Measurements from ENCODE around the gene TIMELESS.
A peak's percentile ranks its signal among the peaks of the same experiment; 100 is the strongest.
"Not testable (repeated sequence)": the region's sequence is repeated elsewhere in the genome, so short reads cannot be mapped to it uniquely, and the experiment has no call there.

TIMELESS gene

GRCh38 chr12:56448860-56449621 lies at the start of gene TIMELESS:
Gene TIMELESS (minus strand): TSS chr12:56449426. CDS start chr12:56434170, 15,256 bp downstream.
- ChIA-PET POLR2A (ENCODE audit: low non-redundant PET) (interaction anchor here (0.6 to 1.0 kb wide), 4 partner anchors 12 to 128 kb away, joined by 3 to 6 read pairs (median 5); partner anchors contain the start of gene STAT2), CTCF (interaction anchor here (0.6 kb wide), 1 partner anchor 11 kb away, joined by 3 read pairs; no protein-coding TSS in a partner anchor)
- no peak for TF ChIP-seq CTCF (conservative IDR thresholded peaks at IDR 0.05; ENCODE audit: low read depth)
- peak within 1 kb of the TSS; percentile 97 for H3K27ac ChIP-seq
- DNase-seq (ENCODE audit: low spot score), result peak; percentile 98

GRCh38 chr12:56498126-56498902 lies 49.1 kb upstream of the TIMELESS start:
- CTCF ChIA-PET; POLR2A ChIA-PET (ENCODE audit: low non-redundant PET); DNase-seq (ENCODE audit: low spot score); H3K27ac ChIP-seq: not testable (repeated sequence)

GRCh38 chr12:56496704-56497103 lies 47.5 kb upstream of the TIMELESS start:
- CTCF ChIA-PET; POLR2A ChIA-PET (ENCODE audit: low non-redundant PET); DNase-seq (ENCODE audit: low spot score); H3K27ac ChIP-seq: not testable (repeated sequence)

- POLR2A ChIA-PET (ENCODE audit: low non-redundant PET); H3K27ac ChIP-seq; DNase-seq (ENCODE audit: low spot score); CTCF ChIA-PET: not testable (repeated sequence)
These were observed 45.3 kb upstream of the TIMELESS start for GRCh38 chr12:56494481-56494880.

DNA sequence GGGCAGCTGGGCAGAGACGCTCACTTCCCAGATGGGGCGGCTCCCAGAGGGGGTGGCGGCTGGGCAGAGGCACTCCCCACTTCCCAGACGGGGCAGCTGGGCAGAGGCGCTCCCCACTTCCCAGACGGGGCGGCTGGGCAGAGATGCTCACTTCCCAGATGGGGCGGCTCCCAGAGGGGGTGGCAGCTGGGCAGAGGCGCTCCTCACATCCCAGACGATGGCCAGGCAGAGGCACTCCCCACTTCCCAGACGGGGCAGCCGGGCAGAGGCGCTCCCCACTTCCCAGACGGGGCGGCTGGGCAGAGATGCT lies 44.8 kb upstream of the TIMELESS start:
- DNase-seq (ENCODE audit: low spot score); CTCF ChIA-PET; POLR2A ChIA-PET (ENCODE audit: low non-redundant PET); H3K27ac ChIP-seq: not testable (repeated sequence)

DNA sequence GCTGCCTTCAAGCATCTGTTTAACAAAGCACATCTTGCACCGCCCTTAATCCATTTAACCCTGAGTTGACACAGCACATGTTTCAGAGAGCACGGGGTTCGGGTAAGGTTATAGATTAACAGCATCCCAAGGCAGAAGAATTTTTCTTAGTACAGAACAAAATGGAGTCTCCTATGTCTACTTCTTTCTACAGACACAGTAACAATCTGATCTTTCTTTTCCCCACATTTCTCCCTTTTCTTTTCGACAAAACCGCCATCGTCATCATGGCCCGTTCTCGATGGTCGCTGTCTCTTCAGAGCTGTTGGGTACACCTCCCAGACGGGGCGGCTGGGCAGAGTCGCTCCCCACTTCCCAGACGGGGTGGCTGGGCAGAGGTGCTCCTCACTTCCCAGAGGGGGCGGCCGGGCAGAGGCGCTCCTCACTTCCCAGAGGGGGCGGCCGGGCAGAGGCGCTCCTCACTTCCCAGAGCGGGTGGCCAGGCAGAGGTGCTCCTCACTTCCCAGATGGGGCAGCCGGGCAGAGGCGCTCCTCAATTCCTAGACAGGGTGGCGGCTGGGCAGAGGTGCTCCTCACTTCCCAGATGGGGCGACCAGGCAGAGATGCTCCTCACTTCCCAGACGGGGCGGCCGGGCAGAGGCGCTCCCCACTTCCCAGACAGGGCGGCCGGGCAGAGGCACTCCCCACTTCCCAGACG lies 44.3 kb upstream of the TIMELESS start:
- DNase-seq (ENCODE audit: low spot score); POLR2A ChIA-PET (ENCODE audit: low non-redundant PET); H3K27ac ChIP-seq; CTCF ChIA-PET: not testable (repeated sequence)

- DNase-seq (ENCODE audit: low spot score), result no peak
- POLR2A ChIA-PET (ENCODE audit: low non-redundant PET), result no interaction called here
- CTCF ChIA-PET, result no interaction called here
These were observed 41.1 kb upstream of the TIMELESS start for GRCh38 chr12:56490360-56490759.

DNA sequence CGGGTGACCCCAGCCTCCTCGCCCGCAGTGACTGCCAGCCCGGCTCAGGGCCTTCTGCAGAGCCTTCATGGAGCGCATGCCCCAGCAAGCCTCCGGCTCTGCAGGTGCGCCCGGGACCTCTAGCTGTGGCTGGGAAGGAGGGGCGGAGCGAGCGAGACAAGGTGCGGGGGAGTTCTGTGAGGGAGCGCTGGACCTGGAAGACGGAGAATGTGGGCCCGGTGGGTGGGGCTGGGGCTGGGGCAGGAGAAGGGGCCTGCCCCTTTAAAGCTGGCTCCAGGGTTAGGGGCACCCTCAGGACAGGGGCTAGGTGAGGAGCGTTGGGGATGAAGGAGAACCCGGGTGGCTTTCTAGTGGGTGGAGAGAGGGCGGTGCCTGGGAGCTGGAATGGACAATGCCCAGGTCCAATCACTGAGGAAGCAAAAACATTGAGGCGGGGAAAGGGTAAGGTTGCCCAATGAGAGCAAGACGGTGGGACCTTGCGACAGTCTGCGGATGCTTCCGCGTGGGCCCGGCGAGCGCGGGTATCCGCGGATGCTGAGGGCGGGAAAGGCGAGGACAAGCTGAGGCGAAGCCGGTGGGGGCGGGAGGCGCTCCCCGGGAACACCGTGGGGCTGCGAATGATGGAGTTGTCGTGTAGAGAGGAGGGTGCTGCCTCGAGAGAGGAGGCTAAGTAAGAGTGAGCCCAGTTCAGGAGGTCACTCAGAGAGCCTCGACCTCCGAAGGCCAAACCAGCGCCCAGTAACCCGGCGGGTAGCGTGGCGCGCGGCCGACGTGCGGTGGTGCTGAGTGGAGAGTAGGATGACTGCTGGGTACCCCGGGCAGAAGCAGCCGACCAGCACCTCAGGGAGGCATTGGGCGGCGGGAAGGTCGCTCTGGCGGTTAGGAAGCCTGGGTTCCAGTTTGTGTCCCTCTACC lies 39.1 kb upstream of the TIMELESS start, which contains the start of gene GLS2:
GLS2 (minus strand) TSS at position 121 of the 915 bp plus-strand sequence; CDS start at position 78, 43 bp downstream.
- POLR2A ChIA-PET (ENCODE audit: low non-redundant PET), result interaction anchor here (0.6 kb wide), 1 partner anchor 407 kb away, joined by 3 read pairs; no protein-coding TSS in a partner anchor
- no peak for TF ChIP-seq CTCF (conservative IDR thresholded peaks at IDR 0.05; ENCODE audit: low read depth)
- CTCF ChIA-PET, result interaction anchor here (0.6 to 1.0 kb wide), 3 partner anchors 298 to 937 kb away, joined by 3 to 5 read pairs (median 4); no protein-coding TSS in a partner anchor
- H3K27ac ChIP-seq, result peak within 1 kb of the TSS; percentile 37; the same call in 1 of the 2 replicates
- DNase-seq (ENCODE audit: low spot score), result peak; percentile 94

More at GRCh38 chr12:56490360-56490759, 41.1 kb upstream of the TIMELESS start:
- no peak overlapping the region for H3K27ac ChIP-seq
- no peak for TF ChIP-seq CTCF (conservative IDR thresholded peaks at IDR 0.05; ENCODE audit: low read depth)
